PC-9 (cell line): ENCODE measurements around the gene ERN1. TPM values are rescaled to one million over a fixed set of nuclear protein-coding genes. Genes with fewer than 3 reads are reported as not detected.

ENCODE experiments used
- BruUV-seq: library from RNA; stranded (reverse); fragments of 400-500 nt; replicated peaks from 2 replicates; lab custom pipeline; 2021; lab: Mats Ljungman, UMichigan
- CTCF ChIA-PET: fragments of 300-600 bp; sonication (Branson Sonifier 250); formaldehyde crosslinking; loops from one replicate; lab custom pipeline; 2022; ENCODE audit warnings: antibody characterized with exemption; lab: Charles Lee
- POLR2A ChIA-PET: fragments of 300-600 bp; sonication (Branson Sonifier 250); formaldehyde crosslinking; loops from one replicate; lab custom pipeline; 2022; ENCODE audit warnings: antibody characterized with exemption; ENCODE audit not compliant: unreplicated experiment; lab: Charles Lee
- DNase-seq, 2 experiments: peaks; one replicate each; pipeline versions ENCODE4 v3.0.0 to v3.0.0-alpha.2; 2015 to 2022; ENCODE audit warnings: mixed read lengths in 1 of 2
- H2AFZ ChIP-seq: fragments of 200-600 bp; sonication (generic); 2 replicates; pipeline ENCODE4 v1.8.1; 2017; ENCODE audit warnings: antibody characterized with exemption
- H3F3A ChIP-seq: fragments of 200-600 bp; sonication (generic); 2 replicates; pipeline ENCODE4 v1.8.1; 2017; ENCODE audit warnings: antibody characterized with exemption, mild to moderate bottlenecking, low read depth; ENCODE audit not compliant: insufficient read depth
- H3K27ac ChIP-seq: fragments of 200-600 bp; sonication (generic); 2 replicates; pipeline ENCODE4 v1.6.1; 2016; ENCODE audit warnings: mixed run types
- H3K27me3 ChIP-seq: fragments of 200-600 bp; sonication (generic); 2 replicates; pipeline ENCODE4 v1.6.1; 2016; ENCODE audit warnings: low read depth, mixed run types; ENCODE audit not compliant: insufficient read depth
- H3K36me3 ChIP-seq: fragments of 200-600 bp; sonication (generic); 2 replicates; pipeline ENCODE4 v1.6.1; 2016; ENCODE audit warnings: low read depth, mixed run types
- H3K4me1 ChIP-seq: fragments of 200-600 bp; sonication (generic); replicated peaks from 2 replicates; pipeline ENCODE4 v1.6.1; 2016; ENCODE audit warnings: mixed run types; ENCODE audit not compliant: insufficient read depth
- H3K4me2 ChIP-seq: fragments of 200-600 bp; sonication (generic); 2 replicates; pipeline ENCODE4 v1.6.1; 2017; ENCODE audit warnings: mixed run types
- H3K4me3 ChIP-seq: fragments of 200-600 bp; sonication (generic); 2 replicates; pipeline ENCODE4 v1.6.1; 2016; ENCODE audit warnings: mixed run types
- H3K79me2 ChIP-seq: fragments of 200-600 bp; sonication (generic); 2 replicates; pipeline ENCODE4 v1.6.1; 2017; ENCODE audit warnings: low read depth, mixed run types
- H3K9me2 ChIP-seq: fragments of 200-600 bp; sonication (generic); 2 replicates; pipeline ENCODE4 v1.8.1; 2017; ENCODE audit warnings: mild to moderate bottlenecking; ENCODE audit not compliant: insufficient read depth
- H3K9me3 ChIP-seq: fragments of 200-600 bp; sonication (generic); 2 replicates; pipeline ENCODE4 v1.8.1; 2016; ENCODE audit warnings: low read depth; ENCODE audit not compliant: insufficient read depth
- H4K20me1 ChIP-seq: fragments of 200-600 bp; sonication (generic); 2 replicates; pipeline ENCODE4 v1.8.1; 2017; ENCODE audit not compliant: insufficient read depth
- EZH2 ChIP-seq: fragments of 200-600 bp; sonication (generic); IDR thresholded peaks from 2 replicates; pipeline ENCODE4 v1.8.0; 2017; ENCODE audit warnings: antibody characterized with exemption, low read depth
- intact Hi-C: fragments of 100-400 bp; cut with micrococcal nuclease; formaldehyde crosslinking; loops from one replicate; pipeline ENCODE4 v1.10.0; 2022; ENCODE audit not compliant: unreplicated experiment
- total RNA-seq: library from RNA; stranded (reverse); gene quantifications from 2 replicates; pipeline ENCODE4 v1.2.3, GENCODE V29; 2021
- TF ChIP-seq, protein P1 (sequence below): fragments of 200-600 bp; sonication (generic); conservative IDR thresholded peaks from 2 replicates; pipeline ENCODE4 v1.6.1; 2017; ENCODE audit warnings: mixed run types, antibody characterized with exemption, mild to moderate bottlenecking, moderate library complexity

The ERN1 gene
- total RNA-seq, 1 experiment from 2014 or later: 9.2 TPM

DNA sequence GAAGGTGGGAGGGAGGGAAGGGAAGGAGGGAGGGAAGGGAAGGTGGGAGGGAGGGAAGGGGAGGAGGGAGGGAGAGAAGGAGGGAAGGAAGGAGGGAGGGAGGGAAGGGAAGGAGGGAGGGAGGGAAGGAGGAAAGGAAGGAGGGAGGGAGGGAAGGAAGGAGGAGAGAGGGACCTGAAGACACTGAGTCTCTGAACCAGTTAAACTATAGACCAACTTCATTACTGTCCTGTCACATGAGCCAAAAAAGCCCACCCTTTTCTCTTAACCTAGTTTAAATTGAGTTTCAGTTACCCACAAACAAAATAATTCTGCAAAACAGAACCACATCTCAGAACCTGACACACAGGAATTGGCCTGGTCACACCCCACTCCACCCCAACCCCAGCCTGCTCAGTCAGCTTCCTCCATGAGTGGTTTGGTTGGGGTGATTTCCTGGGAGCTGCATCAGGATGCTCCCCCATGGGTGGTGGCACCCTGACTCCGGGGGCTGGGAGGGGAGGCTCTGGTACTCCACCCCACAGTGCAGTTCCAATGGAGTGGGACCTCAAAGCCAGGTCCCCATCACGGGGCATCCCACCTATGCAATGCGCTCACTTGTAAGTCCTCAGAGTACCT, 136.5 kb downstream of the ERN1 start:
- intact Hi-C loops: no loop called here
- H4K20me1 ChIP-seq: no peaks in the 10 kb centered on the region
- H3K4me3 ChIP-seq: no peak overlapping the region
- ChIA-PET POLR2A (no interaction called here), CTCF (interaction anchor here (0.9 kb wide), 1 partner anchor 81 kb away, joined by 4 read pairs; no protein-coding TSS in a partner anchor)
- no peaks in the 10 kb centered on the region for H3F3A ChIP-seq
- no TSS peak for BruUV-seq
- no peak overlapping the region for H3K27ac ChIP-seq
- H3K9me3 ChIP-seq: no peaks in the 10 kb centered on the region
- H3K4me1 ChIP-seq: no peaks in the 10 kb centered on the region
- H3K27me3 ChIP-seq: peaks cover 44% of the 10 kb centered on the region
- no peaks in the 10 kb centered on the region for H3K36me3 ChIP-seq
- H3K9me2 ChIP-seq: no peaks in the 10 kb centered on the region
- no peaks in the 10 kb centered on the region for H3K79me2 ChIP-seq
- DNase-seq: no peak
- H3K4me2 ChIP-seq: no peak overlapping the region
- no peak overlapping the region for H2AFZ ChIP-seq
- TF ChIP-seq, protein P1, sequence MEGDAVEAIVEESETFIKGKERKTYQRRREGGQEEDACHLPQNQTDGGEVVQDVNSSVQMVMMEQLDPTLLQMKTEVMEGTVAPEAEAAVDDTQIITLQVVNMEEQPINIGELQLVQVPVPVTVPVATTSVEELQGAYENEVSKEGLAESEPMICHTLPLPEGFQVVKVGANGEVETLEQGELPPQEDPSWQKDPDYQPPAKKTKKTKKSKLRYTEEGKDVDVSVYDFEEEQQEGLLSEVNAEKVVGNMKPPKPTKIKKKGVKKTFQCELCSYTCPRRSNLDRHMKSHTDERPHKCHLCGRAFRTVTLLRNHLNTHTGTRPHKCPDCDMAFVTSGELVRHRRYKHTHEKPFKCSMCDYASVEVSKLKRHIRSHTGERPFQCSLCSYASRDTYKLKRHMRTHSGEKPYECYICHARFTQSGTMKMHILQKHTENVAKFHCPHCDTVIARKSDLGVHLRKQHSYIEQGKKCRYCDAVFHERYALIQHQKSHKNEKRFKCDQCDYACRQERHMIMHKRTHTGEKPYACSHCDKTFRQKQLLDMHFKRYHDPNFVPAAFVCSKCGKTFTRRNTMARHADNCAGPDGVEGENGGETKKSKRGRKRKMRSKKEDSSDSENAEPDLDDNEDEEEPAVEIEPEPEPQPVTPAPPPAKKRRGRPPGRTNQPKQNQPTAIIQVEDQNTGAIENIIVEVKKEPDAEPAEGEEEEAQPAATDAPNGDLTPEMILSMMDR: no peak
- no peak for TF ChIP-seq EZH2

DNA sequence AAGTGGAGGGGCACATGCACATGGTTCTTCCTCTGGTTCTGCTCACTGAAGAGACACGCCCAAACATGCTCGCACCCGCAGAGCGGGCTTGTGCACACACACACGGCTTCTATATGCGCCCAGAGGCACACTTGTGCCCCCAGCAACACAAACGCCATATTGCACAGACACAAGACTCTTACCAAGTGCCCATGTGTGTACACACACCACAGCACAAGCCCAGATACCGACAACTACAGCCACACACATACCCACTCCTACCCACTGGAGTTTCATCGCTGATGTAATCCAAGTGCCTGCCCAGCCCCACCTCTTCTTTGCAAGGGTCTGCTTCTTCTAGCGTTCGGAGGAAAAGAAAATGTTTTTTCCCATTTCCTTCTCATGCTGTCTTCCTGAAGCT, 138.3 kb downstream of the ERN1 start:
- Histone ChIP-seq H3K9me2 (no peaks in the 10 kb centered on the region), H2AFZ (no peak overlapping the region), H3K9me3 (no peaks in the 10 kb centered on the region), H4K20me1 (no peaks in the 10 kb centered on the region), H3K79me2 (no peaks in the 10 kb centered on the region), H3K27me3 (peaks cover 33% of the 10 kb centered on the region), H3F3A (no peaks in the 10 kb centered on the region), H3K4me2 (no peak overlapping the region), H3K36me3 (no peaks in the 10 kb centered on the region), H3K4me3 (no peak overlapping the region), H3K27ac (no peak overlapping the region), H3K4me1 (no peaks in the 10 kb centered on the region)
- DNase-seq: no peak
- TF ChIP-seq, protein P1: no peak
- TF ChIP-seq EZH2: no peak
- CTCF ChIA-PET: no interaction called here
- BruUV-seq: no TSS peak
- POLR2A ChIA-PET: no interaction called here
- intact Hi-C loops: no loop called here

DNA sequence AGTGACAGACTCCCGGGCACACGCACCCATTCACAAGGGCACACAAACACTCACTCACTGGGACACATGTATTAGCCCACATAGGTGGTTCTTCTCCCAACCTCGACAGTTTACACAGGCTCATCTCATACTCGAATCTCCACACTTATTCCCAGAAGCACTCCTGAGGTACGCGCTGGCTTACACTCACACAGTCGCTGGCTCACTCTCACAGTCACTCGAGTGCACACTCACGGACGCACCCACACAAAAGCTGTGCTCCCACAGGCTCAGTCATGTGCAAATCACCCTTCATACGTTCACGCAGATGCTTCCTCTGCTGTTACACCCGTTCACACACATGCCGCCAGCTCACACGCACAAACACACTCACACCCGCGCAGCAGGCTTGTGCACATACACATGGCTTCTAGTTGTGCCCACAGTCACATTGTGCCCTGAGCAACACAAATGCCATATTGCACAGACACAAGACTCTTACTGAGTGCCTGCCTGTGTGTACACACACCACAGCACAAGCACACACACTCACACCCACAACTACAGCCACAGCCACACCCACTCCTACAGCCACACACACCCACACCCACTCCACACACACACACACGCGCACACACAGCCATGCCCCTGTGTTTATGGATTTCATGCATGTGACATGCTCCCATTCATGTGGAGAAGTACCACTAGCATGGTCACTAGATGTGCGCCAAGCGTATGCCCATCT, 140.2 kb downstream of the ERN1 start:
- intact Hi-C loops: loop anchor here (5.0 kb wide), 1 partner anchor 37 kb away; no protein-coding TSS in a partner anchor
- H3K9me3 ChIP-seq: no peaks in the 10 kb centered on the region
- POLR2A ChIA-PET: no interaction called here

More for the DNA sequence above, 140.2 kb downstream of the ERN1 start:
- no peaks in the 10 kb centered on the region for H3K79me2 ChIP-seq
- H2AFZ ChIP-seq: no peak overlapping the region
- no peaks in the 10 kb centered on the region for H3F3A ChIP-seq
- BruUV-seq: no TSS peak
- peaks cover 4% of the 10 kb centered on the region; the same call in 1 of the 2 replicates for H3K4me1 ChIP-seq
- DNase-seq: no peak
- H3K27me3 ChIP-seq: peaks cover 33% of the 10 kb centered on the region
- no peaks in the 10 kb centered on the region for H3K9me2 ChIP-seq
- no peak for TF ChIP-seq EZH2
- TF ChIP-seq, protein P1: no peak
- no peaks in the 10 kb centered on the region for H4K20me1 ChIP-seq
- CTCF ChIA-PET: interaction anchor here (1.3 kb wide), 1 partner anchor 70 kb away, joined by 3 read pairs; no protein-coding TSS in a partner anchor
- H3K4me3 ChIP-seq: no peak overlapping the region
- H3K4me2 ChIP-seq: no peak overlapping the region
- no peaks in the 10 kb centered on the region for H3K36me3 ChIP-seq
- no peak overlapping the region for H3K27ac ChIP-seq

Other genes with a start within 250 kb of the ERN1 start
- gene GH2, start 248.2 kb downstream of the ERN1 start, total RNA-seq: not detected in 2 replicates
- not detected in 2 replicates for gene CSH1, start 233.6 kb downstream of the ERN1 start, total RNA-seq
- gene CSHL1, start 218.9 kb downstream of the ERN1 start, total RNA-seq: not detected in 2 replicates
- not detected in 2 replicates for gene GH1, start 211.3 kb downstream of the ERN1 start, total RNA-seq
- gene CD79B, start 197.8 kb downstream of the ERN1 start, total RNA-seq: not detected in 2 replicates
- 1.4 and 1.7 TPM in 2 replicates for gene SCN4A, start 157.2 kb downstream of the ERN1 start, total RNA-seq
- gene PRR29, start 131.8 kb downstream of the ERN1 start, total RNA-seq: 2.4 and 2.8 TPM in 2 replicates
- 7.8 and 9.2 TPM in 2 replicates for gene ICAM2, start 109.5 kb downstream of the ERN1 start, total RNA-seq
- gene TEX2, start 133.1 kb upstream of the ERN1 start, total RNA-seq: 24.0 and 27.9 TPM in 2 replicates